GM10248 (cell line): Measurements from ENCODE around the gene ENTPD8.

Experiments
- CTCF ChIA-PET: fragments of 300-600 bp; sonication (Branson Sonifier 250); formaldehyde crosslinking; extraction: SDS; loops from one replicate; lab custom pipeline; 2021; ENCODE audit warnings: antibody characterized with exemption; lab: Yijun Ruan, JAX
- POLR2A ChIA-PET: fragments of 350-650 bp; sonication (Branson Sonifier 250); formaldehyde crosslinking; extraction: SDS; loops from one replicate; lab custom pipeline; 2020; ENCODE audit warnings: antibody characterized with exemption; lab: Yijun Ruan, JAX
- DNase-seq: peaks from one replicate; pipeline ENCODE4 v3.0.0; 2012; ENCODE audit errors: extremely low spot score
- CTCF ChIP-seq: IDR thresholded peaks from 2 replicates; pipeline ENCODE4 v1.5.1; 2012; ENCODE audit warnings: mild to moderate bottlenecking, low read depth; ENCODE audit errors: extremely low read depth, missing control alignments, control extremely low read depth

The ENTPD8 gene

GRCh38 chr9:137392232-137393007, 48.7 kb downstream of the ENTPD8 start:
- no peak for TF ChIP-seq CTCF
- ChIA-PET POLR2A (no interaction called here), CTCF (interaction anchor here (1.2 to 1.4 kb wide), 2 partner anchors 20 to 90 kb away, joined by 3 to 4 read pairs; partner anchors contain the start of gene NRARP)
- DNase-seq, result no peak

- no peak for DNase-seq
- TF ChIP-seq CTCF, result no peak
- CTCF ChIA-PET, result interaction anchor here (1.0 to 1.4 kb wide), 2 partner anchors 75 to 89 kb away, joined by 3 to 4 read pairs; partner anchors contain the start of gene NRARP
- POLR2A ChIA-PET, result no interaction called here
These were observed 49.8 kb downstream of the ENTPD8 start for GRCh38 chr9:137391411-137391754.

- DNase-seq, result no peak
- CTCF ChIA-PET, result interaction anchor here (1.0 to 1.4 kb wide), 2 partner anchors 74 to 89 kb away, joined by 3 to 4 read pairs; partner anchors contain the start of gene NRARP
- TF ChIP-seq CTCF, result no peak
- POLR2A ChIA-PET, result no interaction called here
These were observed 50.4 kb downstream of the ENTPD8 start for GRCh38 chr9:137390553-137391410.

GRCh38 chr9:137389428-137389746, 51.8 kb downstream of the ENTPD8 start:
- no peak for TF ChIP-seq CTCF
- ChIA-PET POLR2A (no interaction called here), CTCF (no interaction called here)
- no peak for DNase-seq

- ChIA-PET CTCF (no interaction called here), POLR2A (no interaction called here)
- TF ChIP-seq CTCF, result no peak
- DNase-seq, result no peak
These were observed 52.3 kb downstream of the ENTPD8 start for GRCh38 chr9:137388589-137389427.
